HepG2 (cell line): ENCODE data around the gene SH3GL2. TPM values are rescaled to one million over a fixed set of nuclear protein-coding genes. Genes with fewer than 3 reads are reported as not detected.

Source experiments
- ATAC-seq: fragments of 200-7000 bp; cut with Tn5 transposase; 3 replicates; pipeline ENCODE4 v1.9.1; 2020; ENCODE audit warnings: mild to moderate bottlenecking, moderate library complexity
- BruUV-seq: library from RNA; stranded (reverse); fragments of 400-500 nt; replicated peaks from 2 replicates; lab custom pipeline; 2021; lab: Mats Ljungman, UMichigan
- CTCF ChIA-PET: fragments of 300-600 bp; formaldehyde crosslinking; extraction: SDS; loops from one replicate; lab custom pipeline; 2021; ENCODE audit warnings: low total read pairs, inconsistent platforms, low intra/inter-chr PET ratio; lab: Yijun Ruan, JAX
- POLR2A ChIA-PET: fragments of 350-600 bp; sonication (Branson Sonifier 250); formaldehyde crosslinking; loops from one replicate; lab custom pipeline; 2020; ENCODE audit warnings: antibody characterized with exemption, inconsistent platforms; lab: Yijun Ruan, JAX
- DNase-seq: peaks from one replicate; pipeline ENCODE4 v3.0.0-alpha.2; 2015; ENCODE audit warnings: low spot score
- FAIRE-seq: peaks from 3 replicates; lab custom pipeline; 2011; peaks lifted over from hg19 to GRCh38; lab: Jason Lieb, UNC
- H2AFZ ChIP-seq: one replicate; pipeline ENCODE4 v1.6.1; 2011; ENCODE audit warnings: low read length, inconsistent platforms
- H3K27ac ChIP-seq: fragments of 300-600 bp; 3 replicates; pipeline ENCODE4 v1.8.0; 2011; ENCODE audit warnings: mixed run types, mild to moderate bottlenecking, mixed read lengths, low read length, inconsistent platforms; ENCODE audit not compliant: insufficient read depth; ENCODE audit errors: extremely low read length
- H3K27me3 ChIP-seq, 2 experiments: fragments of 200-600 bp in 1 of 2; 2 replicates in 1 of 2; 3 replicates in 1 of 2; pipeline versions ENCODE4 v1.6.0 to v1.8.0; 2011; ENCODE audit warnings: low read length in 2 of 2, mild to moderate bottlenecking in 2 of 2, moderate library complexity in 2 of 2, inconsistent platforms in 1 of 2; ENCODE audit not compliant: insufficient read depth in 2 of 2, control insufficient read depth in 1 of 2
- H3K36me3 ChIP-seq, 2 experiments: fragments of 200-600 bp in 1 of 2; replicated peaks in 1 of 2; 2 replicates in 1 of 2; 3 replicates in 1 of 2; pipeline versions ENCODE4 v1.5.1 to v1.8.0; 2011; ENCODE audit warnings: low read length in 2 of 2, inconsistent platforms in 1 of 2; ENCODE audit not compliant: insufficient read depth in 2 of 2, control insufficient read depth in 1 of 2
- H3K4me1 ChIP-seq: 2 replicates; pipeline ENCODE4 v1.5.1; 2012; ENCODE audit warnings: low read length, inconsistent platforms; ENCODE audit not compliant: insufficient read depth
- H3K4me2 ChIP-seq: 2 replicates; pipeline ENCODE4 v1.6.0; 2011; ENCODE audit warnings: low read depth, low read length, inconsistent platforms
- H3K4me3 ChIP-seq, 3 experiments: fragments of 200-600 bp in 1 of 3; sonication (generic), shearing (Covaris generic) in 1 of 3; replicated peaks in 1 of 3; 2 replicates each; pipeline ENCODE4 v1.5.1; 2011 to 2016; ENCODE audit warnings: low read length in 3 of 3, inconsistent platforms in 2 of 3, low read depth in 2 of 3, mild to moderate bottlenecking in 2 of 3, control low read depth in 1 of 3, mixed read lengths in 1 of 3; ENCODE audit not compliant: insufficient read depth in 1 of 3
- H3K79me2 ChIP-seq: one replicate; pipeline ENCODE4 v1.6.1; 2011; ENCODE audit warnings: low read length, inconsistent platforms; ENCODE audit not compliant: insufficient read depth
- H3K9ac ChIP-seq: 2 replicates; pipeline ENCODE4 v1.6.0; 2011; ENCODE audit warnings: mild to moderate bottlenecking, low read depth, low read length, inconsistent platforms; ENCODE audit not compliant: insufficient read depth
- H3K9me3 ChIP-seq: 2 replicates; pipeline ENCODE4 v1.5.1; 2012; ENCODE audit warnings: mild to moderate bottlenecking, low read length
- H4K20me1 ChIP-seq: 2 replicates; pipeline ENCODE4 v1.6.0; 2011; ENCODE audit warnings: inconsistent platforms, mild to moderate bottlenecking, low read length, moderate library complexity; ENCODE audit not compliant: insufficient read depth
- ARNT ChIP-seq: fragments of 450-650 bp; IDR thresholded peaks from 2 replicates; pipeline ENCODE4 v1.6.1; 2017
- ARNTL ChIP-seq: sonication (generic); formaldehyde crosslinking; IDR thresholded peaks from 2 replicates; pipeline ENCODE4 v1.4.0; 2020; ENCODE audit warnings: mild to moderate bottlenecking, missing genetic modification reagents
- CEBPB ChIP-seq: IDR thresholded peaks from 2 replicates; pipeline ENCODE4 v1.6.1; 2011; ENCODE audit warnings: low read depth, low read length, improper control_type of control experiment, borderline replicate concordance
- CENPT ChIP-seq: sonication (generic); formaldehyde crosslinking; IDR thresholded peaks from 2 replicates; pipeline ENCODE4 v1.8.0; 2022; ENCODE audit warnings: low read depth, mild to moderate bottlenecking, moderate library complexity, missing genetic modification reagents
- DPF2 ChIP-seq: sonication (generic); formaldehyde crosslinking; IDR thresholded peaks from 2 replicates; pipeline ENCODE4 v1.4.0; 2020; ENCODE audit warnings: mild to moderate bottlenecking, low read depth, missing genetic modification reagents, borderline replicate concordance
- JDP2 ChIP-seq: sonication (generic); formaldehyde crosslinking; IDR thresholded peaks from 2 replicates; pipeline ENCODE4 v1.8.1; 2022; ENCODE audit warnings: missing genetic modification reagents, borderline replicate concordance
- MBNL3 ChIP-seq: fragments of 250-450 bp; sonication (Bioruptor Pico); conservative IDR thresholded peaks from 2 replicates; pipeline ENCODE4 v1.8.0; 2022; ENCODE audit warnings: mild to moderate bottlenecking, inconsistent platforms
- ZIK1 ChIP-seq: sonication (generic); formaldehyde crosslinking; IDR thresholded peaks from 2 replicates; pipeline ENCODE4 v1.5.0; 2020; ENCODE audit warnings: mild to moderate bottlenecking, low read depth, missing genetic modification reagents, borderline replicate concordance
- ZMYM2 ChIP-seq: sonication (generic); formaldehyde crosslinking; IDR thresholded peaks from 2 replicates; pipeline ENCODE4 v1.8.0; 2022; ENCODE audit warnings: mild to moderate bottlenecking, missing genetic modification reagents
- ZNF256 ChIP-seq: sonication (generic); formaldehyde crosslinking; conservative IDR thresholded peaks from 2 replicates; pipeline ENCODE4 v1.4.0; 2020; ENCODE audit warnings: missing genetic modification reagents
- ZNF615 ChIP-seq: sonication (generic); formaldehyde crosslinking; IDR thresholded peaks from 2 replicates; pipeline ENCODE4 v1.5.0; 2020; ENCODE audit warnings: mild to moderate bottlenecking, missing genetic modification reagents, borderline replicate concordance
- WGBS: methylation state at CpG from one replicate; pipeline ENCODE4 v1.1.6; 2017; ENCODE audit warnings: low lambda C conversion rate; 5-methylcytosine and 5-hydroxymethylcytosine counted together
- in situ Hi-C: cut with HindIII; loops from 2 replicates; pipeline ENCODE4 v1.10.0; 2017; ENCODE audit warnings: low pct_unique_long_range_greater_than_20kb; ENCODE audit not compliant: extremely low pct_ligation_motif_present
- intact Hi-C: fragments of 100-400 bp; cut with micrococcal nuclease; formaldehyde crosslinking; loops from one replicate; pipeline ENCODE4 v1.10.0; 2022; ENCODE audit not compliant: unreplicated experiment
- polyA plus RNA-seq, 8 experiments: library from polyadenylated mRNA; depleted of rRNA in 3 of 8; stranded (reverse) in 7 of 8; unstranded in 1 of 8; fragments of >200 nt; fragmentation: Illumina TruSeq in 4 of 8; extraction: Trizol in 4 of 8; gene quantifications; 2 replicates each; pipeline versions ENCODE4 v1.2.1 to v1.2.3, GENCODE V29; 2011 to 2016; ENCODE audit warnings: low read depth in 4 of 8, missing spikeins in 1 of 8, mixed read lengths in 1 of 8; ENCODE audit not compliant: insufficient read depth in 1 of 8
- total RNA-seq, 5 experiments: library from RNA; depleted of rRNA; stranded (reverse); fragments of >200 nt; fragmentation: Illumina TruSeq; extraction: Trizol; gene quantifications; 2 replicates each; pipeline ENCODE4 v1.2.3, GENCODE V29; 2016; ENCODE audit warnings: low read depth in 1 of 5
- TF ChIP-seq, protein P1 (sequence below): sonication (generic); formaldehyde crosslinking; IDR thresholded peaks from 2 replicates; pipeline ENCODE4 v1.4.0; 2020; ENCODE audit warnings: missing genetic modification reagents
- TF ChIP-seq, protein P2 (sequence below): sonication (generic); formaldehyde crosslinking; IDR thresholded peaks from 2 replicates; pipeline ENCODE4 v1.8.0; 2022; ENCODE audit warnings: mild to moderate bottlenecking, missing genetic modification reagents, moderate library complexity

The SH3GL2 gene
- total and polyA plus RNA-seq, 2 of the 13 experiments (the other 11 are each of a cell fraction or from before 2014, with no cell fraction given): 0.04 TPM; not detected in 1

DNA sequence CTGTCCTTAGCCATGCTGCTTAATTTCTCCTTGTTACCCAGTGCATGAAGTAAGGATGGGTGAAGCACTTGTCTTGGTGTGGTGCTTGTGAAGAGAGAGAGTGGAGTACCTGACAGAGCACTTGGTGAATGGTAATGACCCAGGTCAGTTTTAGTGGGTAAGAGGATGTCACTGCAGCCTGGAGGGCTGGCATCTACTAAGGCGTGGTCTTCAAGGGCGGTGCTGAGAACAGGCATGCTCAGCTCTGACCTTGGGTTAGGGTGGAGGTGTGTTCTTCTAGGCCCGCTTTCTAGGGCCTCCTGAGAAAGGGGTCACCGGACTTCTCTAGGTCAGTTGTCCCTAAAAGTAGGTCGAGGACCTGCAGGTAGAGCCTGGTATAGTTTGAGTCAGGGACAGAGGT lies 25.7 kb downstream of the SH3GL2 start (continued):
- TF ChIP-seq, protein P1, sequence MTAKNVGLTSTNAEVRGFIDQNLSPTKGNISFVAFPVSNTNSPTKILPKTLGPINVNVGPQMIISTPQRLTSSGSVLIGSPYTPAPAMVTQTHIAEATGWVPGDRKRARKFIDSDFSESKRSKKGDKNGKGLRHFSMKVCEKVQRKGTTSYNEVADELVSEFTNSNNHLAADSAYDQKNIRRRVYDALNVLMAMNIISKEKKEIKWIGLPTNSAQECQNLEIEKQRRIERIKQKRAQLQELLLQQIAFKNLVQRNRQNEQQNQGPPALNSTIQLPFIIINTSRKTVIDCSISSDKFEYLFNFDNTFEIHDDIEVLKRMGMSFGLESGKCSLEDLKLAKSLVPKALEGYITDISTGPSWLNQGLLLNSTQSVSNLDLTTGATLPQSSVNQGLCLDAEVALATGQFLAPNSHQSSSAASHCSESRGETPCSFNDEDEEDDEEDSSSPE (CRISPR knock-in tag): no peak

DNA sequence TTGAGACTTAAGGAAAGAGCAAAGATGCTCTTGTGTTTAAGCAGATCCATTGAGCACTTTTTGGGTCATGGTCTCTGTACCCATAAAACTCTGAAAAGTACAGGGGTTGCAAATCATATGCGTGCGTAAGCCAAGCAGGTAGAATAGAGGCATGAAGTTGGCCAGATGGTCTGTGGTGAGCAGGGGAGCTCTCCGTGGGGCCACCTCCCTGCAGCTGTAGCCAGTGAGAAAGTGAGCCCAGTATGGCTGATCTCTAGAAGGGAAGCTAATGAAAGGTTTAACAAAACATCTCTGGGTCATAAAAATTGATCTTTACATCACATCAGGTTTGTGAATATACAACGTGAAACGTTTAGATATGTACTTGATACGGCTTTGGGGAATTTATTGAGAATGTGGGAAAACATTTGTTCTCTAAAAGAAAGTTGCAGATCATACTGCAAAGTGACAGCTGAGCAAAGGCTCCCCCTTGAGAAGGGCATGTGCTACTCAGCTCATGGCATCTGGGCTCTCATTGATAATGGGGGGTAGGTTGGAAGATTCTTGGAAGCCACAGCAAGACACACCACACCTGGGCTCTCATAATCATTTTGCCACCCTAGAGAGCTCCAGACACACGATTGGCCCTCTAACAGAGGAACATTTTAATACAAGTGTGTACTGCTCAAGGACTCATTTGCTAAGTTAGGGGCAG lies 30.6 kb downstream of the SH3GL2 start:
- Histone ChIP-seq H3K79me2 (no peaks in the 10 kb centered on the region), H2AFZ (no peak overlapping the region), H3K36me3 (no peaks in the 10 kb centered on the region), H3K9ac (no peak overlapping the region), H3K9me3 (no peaks in the 10 kb centered on the region), H4K20me1 (no peaks in the 10 kb centered on the region), H3K4me3 (no peak overlapping the region), H3K27ac (no peak overlapping the region), H3K27me3 (no peaks in the 10 kb centered on the region), H3K4me2 (no peak overlapping the region), H3K4me1 (no peaks in the 10 kb centered on the region)
- TF ChIP-seq ZIK1 (CRISPR knock-in tag): no peak
- no peak for TF ChIP-seq ARNT
- no peak for TF ChIP-seq ZMYM2 (CRISPR knock-in tag)
- no peak for TF ChIP-seq JDP2 (CRISPR knock-in tag)
- TF ChIP-seq CENPT (CRISPR knock-in tag): no peak
- TF ChIP-seq MBNL3 (CRISPR knock-in tag): no peak
- TF ChIP-seq DPF2: no peak
- no peak for TF ChIP-seq CEBPB
- TF ChIP-seq ARNTL (CRISPR knock-in tag): no peak
- no peak for TF ChIP-seq ZNF256 (CRISPR knock-in tag)
- TF ChIP-seq, protein P2, sequence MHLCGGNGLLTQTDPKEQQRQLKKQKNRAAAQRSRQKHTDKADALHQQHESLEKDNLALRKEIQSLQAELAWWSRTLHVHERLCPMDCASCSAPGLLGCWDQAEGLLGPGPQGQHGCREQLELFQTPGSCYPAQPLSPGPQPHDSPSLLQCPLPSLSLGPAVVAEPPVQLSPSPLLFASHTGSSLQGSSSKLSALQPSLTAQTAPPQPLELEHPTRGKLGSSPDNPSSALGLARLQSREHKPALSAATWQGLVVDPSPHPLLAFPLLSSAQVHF (CRISPR knock-in tag): no peak
- TF ChIP-seq ZNF615 (CRISPR knock-in tag): no peak
- FAIRE-seq (no peak), DNase-seq (no peak), ATAC-seq (no peak)
- intact Hi-C loops (no loop called here), in situ Hi-C loops (no loop called here)
- ChIA-PET CTCF (no interaction called here), POLR2A (no interaction called here)
- BruUV-seq: no TSS peak
- WGBS: 29% methylated on average over 7 of the region's 7 CpGs
